GM18907 (cell line): ENCODE data around the gene STYXL2.
A peak's percentile ranks its signal among the peaks of the same experiment; 100 is the strongest.

Experiments
- ATAC-seq: cut with Tn5 transposase; IDR thresholded peaks from one replicate; pipeline ENCODE4 v1.9.1; 2021; ENCODE audit warnings: mild to moderate bottlenecking, moderate library complexity; ENCODE audit not compliant: unreplicated experiment

STYXL2 gene

GRCh38 chr1:167105271-167106118 lies 11.6 kb downstream of the STYXL2 start:
- ATAC-seq, result peak; percentile 49

DNA sequence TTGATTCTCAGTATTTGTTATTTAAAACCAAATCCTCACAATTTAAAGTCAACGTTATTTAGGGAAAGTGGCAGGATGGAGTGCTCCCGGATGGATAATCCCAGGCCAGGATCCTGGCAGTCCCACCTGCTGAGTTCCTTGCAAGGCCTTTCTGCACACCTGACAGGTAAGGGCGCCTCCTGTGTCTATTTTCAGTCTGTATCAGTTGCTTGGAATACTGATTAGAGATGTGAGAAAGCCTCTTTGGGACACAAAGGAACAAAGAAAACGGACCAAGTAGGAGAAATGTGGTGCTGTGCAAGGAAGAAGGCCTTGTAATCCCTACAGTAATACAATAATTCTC lies 12.2 kb downstream of the STYXL2 start:
- ATAC-seq, result no peak

- ATAC-seq, result no peak
Measured at GRCh38 chr1:167107456-167107855, 13.6 kb downstream of the STYXL2 start.

- no peak for ATAC-seq
Measured at GRCh38 chr1:167109125-167109524, 15.2 kb downstream of the STYXL2 start.

DNA sequence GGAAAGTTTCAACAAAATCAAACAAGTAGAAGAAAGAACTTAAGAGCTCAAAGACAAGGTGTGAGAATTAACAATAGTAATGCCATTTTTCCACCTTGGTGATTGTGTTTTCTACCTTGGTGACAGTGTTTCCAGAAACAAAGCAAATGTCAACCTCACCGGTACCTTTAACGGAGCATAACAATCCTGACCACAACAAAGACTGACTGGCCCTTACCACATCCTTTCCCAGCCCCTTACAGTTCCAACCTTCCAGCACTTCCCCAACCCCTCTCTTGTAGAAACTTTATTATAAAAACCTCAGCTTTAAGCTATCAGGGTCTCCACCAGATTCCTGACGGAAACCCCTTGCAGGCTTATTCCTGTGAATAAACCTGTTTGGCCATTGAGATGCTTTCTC lies 16.7 kb downstream of the STYXL2 start:
- ATAC-seq, result peak; percentile 44

- ATAC-seq, result no peak
Measured at GRCh38 chr1:167111868-167112709, 18.2 kb downstream of the STYXL2 start.

DNA sequence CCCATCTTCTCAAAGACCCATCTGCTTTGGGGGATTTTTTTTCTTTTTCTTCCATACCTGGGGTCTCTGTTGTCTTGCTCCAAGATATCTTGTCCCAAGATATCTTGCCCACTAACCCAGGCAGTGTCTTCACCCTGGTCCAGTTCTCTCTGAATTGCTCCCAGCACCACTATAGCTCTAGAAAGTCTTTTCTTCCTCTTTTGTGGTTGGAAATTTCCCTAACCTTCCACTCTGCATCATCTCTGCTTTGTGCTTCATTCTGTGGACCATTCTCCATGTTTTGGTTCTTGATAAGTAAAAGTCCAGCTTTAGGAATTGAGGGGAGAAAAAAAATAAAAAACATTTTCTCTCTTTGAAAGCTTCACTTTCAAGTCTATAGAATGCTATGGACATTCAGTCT lies 20.9 kb downstream of the STYXL2 start:
- no peak for ATAC-seq

- ATAC-seq, result no peak
Measured at GRCh38 chr1:167115655-167116054, 21.8 kb downstream of the STYXL2 start.

DNA sequence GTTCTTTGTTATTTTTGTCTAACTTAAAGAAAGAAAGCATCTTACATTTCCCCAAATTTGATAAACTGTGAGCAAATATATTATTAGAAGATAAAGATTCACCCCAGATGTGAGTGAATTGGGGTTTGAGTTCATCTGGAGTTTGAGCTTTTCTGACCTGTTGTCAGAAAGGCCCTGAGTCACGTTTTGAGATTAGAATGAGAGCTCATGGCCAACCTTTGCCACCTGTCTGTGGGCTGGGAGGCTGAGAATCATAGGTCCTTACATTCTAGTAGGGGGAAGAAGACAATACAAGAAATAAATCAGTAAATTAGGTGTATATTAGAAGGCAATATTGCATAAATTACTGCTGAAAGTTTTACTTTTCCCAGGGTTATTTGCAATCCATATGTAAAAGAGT lies 22.3 kb downstream of the STYXL2 start:
- ATAC-seq, result no peak

- ATAC-seq, result no peak
Measured at GRCh38 chr1:167117225-167117624, 23.4 kb downstream of the STYXL2 start.

- ATAC-seq, result no peak
Measured at GRCh38 chr1:167118188-167118587, 24.3 kb downstream of the STYXL2 start.

DNA sequence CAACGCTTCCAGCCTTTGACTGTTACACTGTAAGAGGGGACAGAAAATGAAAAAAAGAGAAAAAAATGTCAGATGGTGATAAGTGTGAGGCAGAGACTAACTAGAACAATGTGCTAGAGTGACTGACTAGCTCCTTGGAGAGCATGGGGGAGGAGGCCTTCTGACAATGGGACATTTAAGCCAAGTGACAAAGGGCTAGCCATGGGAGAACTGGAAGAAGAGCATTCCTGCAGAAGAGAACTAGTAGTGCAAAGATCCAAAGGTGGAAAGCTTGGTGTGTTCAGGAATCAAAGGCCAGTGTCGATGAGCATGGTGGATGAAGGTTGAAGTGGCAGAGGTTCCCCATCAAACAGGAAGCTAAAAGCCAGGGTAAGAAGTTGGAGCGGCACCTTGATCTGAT lies 25.8 kb downstream of the STYXL2 start:
- ATAC-seq, result no peak

DNA sequence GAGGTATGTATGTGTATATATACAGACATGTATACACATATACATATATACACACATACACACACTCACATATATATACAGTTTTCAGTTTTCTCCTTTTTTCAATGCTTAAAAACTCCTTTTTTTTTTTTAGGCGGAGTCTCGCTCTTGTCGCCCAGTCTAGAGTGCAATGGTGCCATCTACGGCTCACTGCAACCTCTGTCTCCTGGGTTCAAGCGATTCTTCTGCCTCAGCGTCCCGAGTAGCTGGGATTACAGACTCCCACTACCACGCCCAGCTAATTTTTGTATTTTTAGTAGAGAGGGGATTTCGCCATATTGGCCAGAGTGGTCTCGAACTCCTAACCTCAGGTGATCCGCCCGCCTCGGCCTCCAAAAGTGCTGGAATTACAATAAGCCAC lies 27.0 kb downstream of the STYXL2 start:
- ATAC-seq, result no peak

GRCh38 chr1:167121375-167122120 lies 27.7 kb downstream of the STYXL2 start:
- ATAC-seq, result no peak

DNA sequence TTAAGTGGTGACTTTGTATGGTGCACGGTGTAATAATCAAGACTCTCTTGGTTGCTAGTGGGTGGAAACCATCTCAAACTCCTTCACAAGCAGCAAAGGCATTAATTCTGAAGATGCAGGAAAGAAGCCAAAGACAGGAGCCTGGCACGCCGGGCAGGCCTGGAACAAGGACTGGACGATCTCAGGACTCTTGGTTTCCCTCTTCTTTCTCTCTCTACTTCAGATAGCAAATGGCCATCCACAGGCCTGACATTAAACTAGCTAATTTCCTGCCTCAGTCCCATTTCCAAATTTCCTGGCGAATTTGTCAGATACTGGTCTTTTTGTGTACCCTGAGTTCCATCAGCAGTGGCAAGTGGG lies 28.2 kb downstream of the STYXL2 start:
- no peak for ATAC-seq

- no peak for ATAC-seq
Measured at GRCh38 chr1:167122568-167122967, 28.7 kb downstream of the STYXL2 start.

DNA sequence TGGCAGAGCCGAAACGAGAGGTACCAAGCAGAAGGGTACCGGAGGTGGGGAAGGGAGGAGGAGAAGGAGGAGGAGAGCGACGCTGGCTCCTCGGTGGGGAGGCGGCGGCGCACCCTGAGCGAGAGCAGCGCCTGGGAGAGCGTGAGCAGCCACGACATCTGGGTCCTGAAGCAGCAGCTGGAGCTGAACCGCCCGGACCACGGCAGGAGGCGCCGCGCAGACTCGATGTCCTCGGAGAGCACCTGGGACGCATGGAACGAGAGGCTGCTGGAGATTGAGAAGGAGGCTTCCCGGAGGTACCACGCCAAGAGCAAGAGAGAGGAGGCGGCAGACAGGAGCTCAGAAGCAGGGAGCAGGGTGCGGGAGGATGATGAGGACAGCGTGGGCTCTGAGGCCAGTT lies 32.4 kb downstream of the STYXL2 start:
- no peak for ATAC-seq

DNA sequence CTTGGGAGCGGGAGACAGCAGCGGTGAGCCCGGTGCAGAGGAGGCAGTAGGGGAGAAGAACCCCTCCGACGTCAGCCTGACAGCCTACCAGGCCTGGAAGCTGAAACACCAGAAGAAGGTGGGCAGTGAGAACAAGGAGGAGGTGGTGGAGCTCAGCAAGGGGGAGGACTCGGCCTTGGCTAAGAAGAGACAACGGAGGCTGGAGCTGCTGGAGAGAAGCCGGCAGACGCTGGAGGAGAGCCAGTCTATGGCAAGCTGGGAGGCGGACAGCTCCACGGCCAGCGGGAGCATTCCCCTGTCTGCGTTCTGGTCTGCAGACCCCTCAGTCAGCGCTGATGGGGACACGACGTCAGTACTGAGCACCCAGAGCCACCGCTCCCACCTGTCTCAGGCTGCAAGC lies 32.9 kb downstream of the STYXL2 start:
- no peak for ATAC-seq

DNA sequence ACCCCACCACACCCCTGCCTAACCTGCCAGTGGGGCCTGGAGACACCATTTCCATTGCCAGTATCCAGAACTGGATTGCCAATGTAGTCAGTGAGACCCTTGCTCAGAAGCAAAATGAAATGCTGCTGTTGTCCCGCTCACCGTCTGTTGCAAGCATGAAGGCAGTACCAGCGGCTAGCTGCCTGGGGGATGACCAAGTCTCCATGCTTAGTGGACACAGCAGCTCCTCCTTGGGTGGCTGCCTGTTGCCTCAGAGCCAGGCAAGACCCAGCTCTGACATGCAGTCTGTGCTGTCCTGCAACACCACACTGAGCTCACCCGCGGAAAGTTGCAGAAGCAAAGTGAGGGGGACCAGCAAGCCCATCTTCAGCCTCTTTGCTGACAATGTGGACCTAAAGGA lies 33.4 kb downstream of the STYXL2 start:
- no peak for ATAC-seq

DNA sequence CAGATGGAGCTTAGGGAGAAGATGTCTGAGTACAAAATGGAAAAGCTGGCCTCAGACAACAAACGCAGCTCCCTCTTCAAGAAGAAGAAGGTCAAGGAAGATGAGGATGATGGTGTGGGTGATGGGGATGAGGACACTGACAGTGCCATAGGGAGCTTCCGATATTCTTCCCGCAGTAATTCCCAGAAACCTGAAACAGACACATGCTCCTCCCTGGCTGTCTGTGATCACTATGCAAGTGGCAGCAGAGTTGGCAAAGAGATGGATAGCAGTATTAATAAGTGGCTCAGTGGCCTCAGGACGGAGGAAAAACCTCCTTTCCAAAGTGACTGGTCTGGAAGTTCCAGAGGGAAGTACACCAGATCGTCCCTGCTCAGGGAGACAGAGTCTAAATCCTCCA lies 33.8 kb downstream of the STYXL2 start:
- no peak for ATAC-seq
